Epithelial cell of prostate (primary cell): ENCODE results near the gene TPRX1.
"Not testable (repeated sequence)": the region's sequence is repeated elsewhere in the genome, so short reads cannot be mapped to it uniquely, and the experiment has no call there.

Source experiments
- DNase-seq: peaks from one replicate; pipeline ENCODE4 v3.0.0-alpha.2; 2011; ENCODE audit warnings: low read depth, low spot score
- H3K27ac ChIP-seq: fragments of 450-650 bp; 2 replicates; pipeline ENCODE4 v1.5.1; 2017; ENCODE audit warnings: mild to moderate bottlenecking

The TPRX1 gene

GRCh38 chr19:47769534-47769933, 34.8 kb downstream of the TPRX1 start:
- DNase-seq: no peak

GRCh38 chr19:47768604-47769003, 35.7 kb downstream of the TPRX1 start:
- DNase-seq: no peak
- H3K27ac ChIP-seq: no peak overlapping the region

More at GRCh38 chr19:47769534-47769933, 34.8 kb downstream of the TPRX1 start:
- H3K27ac ChIP-seq: no peak overlapping the region

- no peak overlapping the region for H3K27ac ChIP-seq
- no peak for DNase-seq
These were observed 37.0 kb downstream of the TPRX1 start for GRCh38 chr19:47767349-47767748.

- DNase-seq: no peak
- no peak overlapping the region for H3K27ac ChIP-seq
These were observed 37.7 kb downstream of the TPRX1 start for GRCh38 chr19:47766670-47767069.

GRCh38 chr19:47766359-47766620, 38.1 kb downstream of the TPRX1 start:
- no peak overlapping the region for H3K27ac ChIP-seq
- no peak for DNase-seq

GRCh38 chr19:47765523-47766358, 38.6 kb downstream of the TPRX1 start:
- DNase-seq: no peak

GRCh38 chr19:47764705-47765104, 39.6 kb downstream of the TPRX1 start:
- not testable (repeated sequence) for H3K27ac ChIP-seq, DNase-seq

More at GRCh38 chr19:47765523-47766358, 38.6 kb downstream of the TPRX1 start:
- no peak overlapping the region for H3K27ac ChIP-seq

- DNase-seq: no peak
These were observed 41.6 kb downstream of the TPRX1 start for GRCh38 chr19:47762615-47763308.

GRCh38 chr19:47762151-47762550, 42.2 kb downstream of the TPRX1 start:
- DNase-seq: no peak
- no peak overlapping the region for H3K27ac ChIP-seq

More at GRCh38 chr19:47762615-47763308, 41.6 kb downstream of the TPRX1 start:
- no peak overlapping the region for H3K27ac ChIP-seq

GRCh38 chr19:47761566-47761965, 42.8 kb downstream of the TPRX1 start:
- no peak overlapping the region for H3K27ac ChIP-seq
- DNase-seq: no peak

GRCh38 chr19:47760632-47760999, 43.7 kb downstream of the TPRX1 start:
- no peak for DNase-seq
- H3K27ac ChIP-seq: no peak overlapping the region

GRCh38 chr19:47758443-47758804, 45.9 kb downstream of the TPRX1 start:
- no peak overlapping the region for H3K27ac ChIP-seq
- no peak for DNase-seq

- DNase-seq: no peak
- H3K27ac ChIP-seq: no peak overlapping the region
These were observed 46.5 kb downstream of the TPRX1 start for GRCh38 chr19:47757617-47758442.

GRCh38 chr19:47756953-47757608, 47.3 kb downstream of the TPRX1 start:
- no peak for DNase-seq

GRCh38 chr19:47756627-47756929, 47.8 kb downstream of the TPRX1 start:
- no peak for DNase-seq
- no peak overlapping the region for H3K27ac ChIP-seq

More at GRCh38 chr19:47756953-47757608, 47.3 kb downstream of the TPRX1 start:
- no peak overlapping the region for H3K27ac ChIP-seq

GRCh38 chr19:47755762-47756626, 48.4 kb downstream of the TPRX1 start:
- H3K27ac ChIP-seq: no peak overlapping the region
- no peak for DNase-seq

GRCh38 chr19:47755065-47755761, 49.1 kb downstream of the TPRX1 start:
- no peak overlapping the region for H3K27ac ChIP-seq
- DNase-seq: no peak

GRCh38 chr19:47754206-47755064, 49.9 kb downstream of the TPRX1 start:
- H3K27ac ChIP-seq: no peak overlapping the region
- no peak for DNase-seq
